Endodermal cell (in vitro differentiated cells): ENCODE data around the gene CACNA1H. TPM values are rescaled to one million over a fixed set of nuclear protein-coding genes. Genes with fewer than 3 reads are reported as not detected.
"Not testable (repeated sequence)": the region's sequence is repeated elsewhere in the genome, so short reads cannot be mapped to it uniquely, and the experiment has no call there.

Experiments
- DNase-seq: peaks from one replicate; pipeline ENCODE4 v3.0.0-alpha.2; 2017
- H3K27ac ChIP-seq: 2 replicates; pipeline ENCODE4 v1.5.1; 2013; ENCODE audit warnings: mild to moderate bottlenecking, low read depth, low read length, moderate library complexity
- H3K27me3 ChIP-seq: 2 replicates; pipeline ENCODE4 v1.6.1; 2013; ENCODE audit warnings: mild to moderate bottlenecking, low read length, moderate library complexity; ENCODE audit not compliant: insufficient read depth, control insufficient read depth, poor library complexity, severe bottlenecking
- H3K36me3 ChIP-seq: 2 replicates; pipeline ENCODE4 v1.7.0; 2013; ENCODE audit warnings: mild to moderate bottlenecking, low read length, moderate library complexity; ENCODE audit not compliant: control insufficient read depth, insufficient read depth
- H3K4me1 ChIP-seq: one replicate; pipeline ENCODE4 v1.7.0; 2013; ENCODE audit warnings: low read length; ENCODE audit not compliant: control insufficient read depth, insufficient read depth
- H3K4me3 ChIP-seq: 2 replicates; pipeline ENCODE4 v1.5.1; 2013; ENCODE audit warnings: mild to moderate bottlenecking, low read length, moderate library complexity
- H3K9ac ChIP-seq: 2 replicates; pipeline ENCODE4 v1.6.1; 2013; ENCODE audit warnings: mild to moderate bottlenecking, low read length, moderate library complexity; ENCODE audit not compliant: poor library complexity, severe bottlenecking; ENCODE audit errors: extremely low read depth
- H3K9me3 ChIP-seq: 2 replicates; pipeline ENCODE4 v1.6.1; 2013; ENCODE audit warnings: mild to moderate bottlenecking, low read length, moderate library complexity; ENCODE audit not compliant: control insufficient read depth
- H3K27ac Mint-ChIP-seq: 2 replicates; pipeline ENCODE4 v1.8.0; 2020; ENCODE audit warnings: mixed read lengths
- H3K27me3 Mint-ChIP-seq: 2 replicates; pipeline ENCODE4 v1.8.0; 2021; ENCODE audit warnings: mild to moderate bottlenecking, mixed read lengths; ENCODE audit not compliant: insufficient read depth
- H3K36me3 Mint-ChIP-seq: 2 replicates; pipeline ENCODE4 v1.8.0; 2020; ENCODE audit warnings: low read depth, mixed read lengths
- H3K4me1 Mint-ChIP-seq: 2 replicates; pipeline ENCODE4 v1.8.0; 2020; ENCODE audit warnings: mixed read lengths
- H3K4me3 Mint-ChIP-seq: 2 replicates; pipeline ENCODE4 v1.8.0; 2020; ENCODE audit warnings: mild to moderate bottlenecking, moderate library complexity, mixed read lengths
- H3K9me3 Mint-ChIP-seq: 2 replicates; pipeline ENCODE4 v1.8.0; 2020; ENCODE audit warnings: mild to moderate bottlenecking, mixed read lengths
- CTCF ChIP-seq: fragments of 200-600 bp; sonication (generic); conservative IDR thresholded peaks from 2 replicates; pipeline ENCODE4 v1.5.0; 2021; ENCODE audit warnings: antibody characterized with exemption, mild to moderate bottlenecking
- WGBS, 2 experiments: methylation state at CpG; one replicate each; pipeline versions ENCODE4 v1.1.5 to v1.1.7; 2013; ENCODE audit warnings: missing lambda C conversion rate in 2 of 2, mixed read lengths in 1 of 2; ENCODE audit not compliant: insufficient coverage in 1 of 2, insufficient read length in 1 of 2; 5-methylcytosine and 5-hydroxymethylcytosine counted together
- total RNA-seq, 2 donors: library from RNA; stranded (reverse); fragmentation: NEBNext Ultra II Directional in 1 of 2; extraction: Animal tissue kit (Norgen Biotek cat#: 25700) in 1 of 2; gene quantifications; 2 replicates in 1 of 2; 3 replicates in 1 of 2; pipeline ENCODE4 v1.2.1, GENCODE V29; 2021

The CACNA1H gene
- total RNA-seq, 2 donors from 2014 or later = 31.6 to 45.0 TPM

DNA sequence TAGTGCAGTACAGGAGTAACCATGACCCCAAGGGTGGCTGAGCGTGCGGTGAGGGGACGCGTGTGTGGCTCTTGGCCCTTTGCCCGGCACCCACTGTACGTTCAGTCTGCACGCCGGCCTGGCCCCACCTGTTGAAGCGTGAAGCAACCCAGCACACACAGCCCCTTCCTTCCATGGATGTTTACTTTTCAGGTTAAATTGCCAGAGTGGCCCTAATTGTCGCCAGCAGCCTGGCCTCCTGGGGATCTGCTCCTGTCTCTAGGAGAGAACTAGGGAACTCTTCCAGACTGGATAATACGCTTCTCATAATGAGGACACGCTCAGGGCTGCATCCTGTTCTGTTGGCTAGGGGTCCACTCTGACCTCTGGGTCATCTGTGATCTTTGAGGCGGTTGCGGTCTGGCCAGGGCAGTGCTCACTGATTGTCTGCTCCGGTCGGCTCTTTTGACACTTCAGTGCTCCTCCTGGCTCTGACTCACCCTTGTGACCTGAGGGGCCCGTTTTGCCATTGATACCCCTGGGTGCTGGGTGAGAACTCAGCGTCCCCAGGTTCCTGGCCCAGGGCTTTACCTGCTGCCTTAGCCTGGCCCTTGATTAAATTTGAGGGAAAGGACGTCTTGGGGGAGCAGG, 44.4 kb downstream of the CACNA1H start:
- Histone ChIP-seq H3K36me3 (no peaks in the 10 kb centered on the region), H3K4me1 (no peaks in the 10 kb centered on the region), H3K4me3 (no peak overlapping the region), H3K9me3 (no peaks in the 10 kb centered on the region), H3K27me3 (no peaks in the 10 kb centered on the region), H3K27ac (no peak overlapping the region), H3K9ac (no peak overlapping the region)
- H3K36me3 Mint-ChIP-seq = peaks cover 15% of the 10 kb centered on the region
- no peaks in the 10 kb centered on the region for H3K9me3 Mint-ChIP-seq
- no peak for DNase-seq
- no peak overlapping the region for H3K27ac Mint-ChIP-seq
- no peak overlapping the region for H3K4me3 Mint-ChIP-seq
- H3K4me1 Mint-ChIP-seq = no peaks in the 10 kb centered on the region
- no peak for TF ChIP-seq CTCF
- H3K27me3 Mint-ChIP-seq = no peaks in the 10 kb centered on the region
- 93 to 96% methylated on average over 15 to 19 of the region's 19 CpGs for WGBS, 2 experiments

DNA sequence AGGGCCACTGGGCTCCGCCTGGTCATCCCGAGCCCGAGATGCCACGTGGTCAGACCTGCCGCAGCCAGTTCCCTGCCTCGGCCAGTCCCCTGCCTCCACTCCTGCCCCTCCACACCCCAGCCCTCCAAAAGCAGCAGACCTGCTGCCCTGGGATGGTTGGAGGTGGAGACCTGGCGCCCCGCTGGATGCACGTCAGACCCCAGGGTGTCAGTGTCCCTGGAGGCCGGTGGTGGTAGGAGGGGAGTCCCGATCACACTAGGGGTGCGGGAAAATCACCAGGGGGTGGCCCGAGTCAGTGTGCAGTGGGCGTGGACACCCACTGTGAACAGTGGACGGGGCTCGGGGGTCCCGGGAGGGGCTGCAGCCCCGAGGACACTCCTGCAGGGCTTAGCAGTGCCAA, 45.3 kb downstream of the CACNA1H start:
- no peak overlapping the region for H3K9ac ChIP-seq
- peaks cover 15% of the 10 kb centered on the region for H3K36me3 Mint-ChIP-seq
- no peak overlapping the region for H3K4me3 ChIP-seq
- H3K9me3 ChIP-seq = no peaks in the 10 kb centered on the region
- TF ChIP-seq CTCF = no peak
- no peaks in the 10 kb centered on the region for H3K4me1 ChIP-seq
- H3K27ac Mint-ChIP-seq = no peak overlapping the region
- 91 to 94% methylated on average over 9 to 18 of the region's 18 CpGs for WGBS, 2 experiments
- H3K4me1 Mint-ChIP-seq = no peaks in the 10 kb centered on the region
- no peaks in the 10 kb centered on the region for H3K27me3 Mint-ChIP-seq
- H3K27ac ChIP-seq = no peak overlapping the region
- no peaks in the 10 kb centered on the region for H3K36me3 ChIP-seq
- no peak overlapping the region for H3K4me3 Mint-ChIP-seq
- DNase-seq = no peak
- H3K27me3 ChIP-seq = no peaks in the 10 kb centered on the region
- H3K9me3 Mint-ChIP-seq = no peaks in the 10 kb centered on the region

DNA sequence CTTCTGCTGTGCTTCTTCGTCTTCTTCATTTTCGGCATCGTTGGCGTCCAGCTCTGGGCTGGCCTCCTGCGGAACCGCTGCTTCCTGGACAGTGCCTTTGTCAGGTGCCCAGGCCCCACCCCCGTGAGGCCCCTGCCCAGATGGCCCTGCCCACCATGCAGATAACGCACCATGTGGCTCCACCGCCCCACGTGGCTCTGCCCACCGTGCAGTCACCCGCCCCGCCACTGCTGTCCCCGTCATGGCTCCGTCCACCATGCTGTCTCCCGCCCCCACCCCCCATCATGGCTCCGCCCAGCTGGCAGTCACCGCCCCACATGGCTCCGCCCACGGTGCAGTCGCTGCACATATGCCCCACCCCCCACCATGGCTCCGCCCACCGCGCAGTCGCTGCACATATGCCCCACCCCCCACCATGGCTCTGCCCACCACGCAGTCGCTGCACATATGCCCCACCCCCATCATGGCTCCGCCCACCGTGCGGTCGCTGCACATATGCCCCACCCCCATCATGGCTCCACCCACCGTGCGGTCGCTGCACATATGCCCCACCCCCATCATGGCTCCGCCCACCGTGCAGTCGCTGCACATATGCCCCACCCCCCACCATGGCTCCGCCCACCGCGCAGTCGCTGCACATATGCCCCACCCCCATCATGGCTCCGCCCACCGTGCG, 45.9 kb downstream of the CACNA1H start:
- not testable (repeated sequence) for H3K9me3 Mint-ChIP-seq

More for the DNA sequence above, 45.9 kb downstream of the CACNA1H start:
- DNase-seq, H3K27me3 ChIP-seq, H3K4me1 ChIP-seq, H3K27ac ChIP-seq, H3K9ac ChIP-seq, H3K27ac Mint-ChIP-seq, H3K4me3 Mint-ChIP-seq, H3K36me3 ChIP-seq, H3K27me3 Mint-ChIP-seq, H3K9me3 ChIP-seq, H3K4me3 ChIP-seq, H3K4me1 Mint-ChIP-seq: not testable (repeated sequence)
- WGBS, 2 experiments = 94 to 96% methylated on average over 7 to 21 of the region's 44 CpGs
- H3K36me3 Mint-ChIP-seq = peaks cover 20% of the 10 kb centered on the region
